ENCODE data around the gene SSTR4. TPM values are rescaled to one million over a fixed set of nuclear protein-coding genes. Genes with fewer than 3 reads are reported as not detected.

The SSTR4 gene
- total and polyA plus RNA-seq, 2 donors from 2014 or later: not detected

- FAIRE-seq (no peak), DNase-seq (no peak)
- no peak overlapping the region for H3K27ac ChIP-seq (ENCODE audit: low read depth in 2 of 2, low read length in 2 of 2)
- intact Hi-C loops (cut with DNase I): no loop called here
- peaks cover 2% of the 10 kb centered on the region for H3K27me3 ChIP-seq (ENCODE audit: control insufficient read depth, insufficient read depth, low read length)
- no peak for TF ChIP-seq CTCF (IDR thresholded peaks at IDR 0.05; ENCODE audit: borderline replicate concordance, extremely low read depth, insufficient read depth)
- no peak overlapping the region for H3K4me3 ChIP-seq (ENCODE audit: low read length in 3 of 3)
- no peaks in the 10 kb centered on the region for H3K4me1 ChIP-seq (ENCODE audit: control insufficient read depth in 2 of 3, insufficient read depth in 2 of 3, low read depth in 1 of 3, low read length in 3 of 3)
- H3K9ac ChIP-seq (ENCODE audit: low read length in 3 of 3): no peak overlapping the region
- no peaks in the 10 kb centered on the region for H3K36me3 ChIP-seq (ENCODE audit: control insufficient read depth in 2 of 3, insufficient read depth in 3 of 3, low read length in 3 of 3)
- no peaks in the 10 kb centered on the region for H3K9me3 ChIP-seq (ENCODE audit: control insufficient read depth in 2 of 3, insufficient read depth in 1 of 3, low read length in 3 of 3)
These were observed 4.2 kb downstream of the SSTR4 start for GRCh38 chr20:23039136-23039875.

GRCh38 chr20:23039885-23040508 is 4.9 kb downstream of the SSTR4 start:
- intact Hi-C loops (cut with DNase I): no loop called here
- FAIRE-seq: no peak

GRCh38 chr20:23042270-23042669 is 7.2 kb downstream of the SSTR4 start:
- intact Hi-C loops (cut with DNase I): no loop called here
- FAIRE-seq: no peak
- Histone ChIP-seq H3K9ac (ENCODE audit: low read length in 3 of 3) (no peak overlapping the region), H3K27me3 (ENCODE audit: control insufficient read depth, insufficient read depth, low read length) (peaks cover 14% of the 10 kb centered on the region), H3K4me1 (ENCODE audit: control insufficient read depth in 2 of 3, insufficient read depth in 2 of 3, low read depth in 1 of 3, low read length in 3 of 3) (no peaks in the 10 kb centered on the region), H3K27ac (ENCODE audit: low read depth in 2 of 2, low read length in 2 of 2) (no peak overlapping the region), H3K36me3 (ENCODE audit: control insufficient read depth in 2 of 3, insufficient read depth in 3 of 3, low read length in 3 of 3) (no peaks in the 10 kb centered on the region), H3K9me3 (ENCODE audit: control insufficient read depth in 2 of 3, insufficient read depth in 1 of 3, low read length in 3 of 3) (no peaks in the 10 kb centered on the region), H3K4me3 (ENCODE audit: low read length in 3 of 3) (no peak overlapping the region)
- TF ChIP-seq CTCF (IDR thresholded peaks at IDR 0.05; ENCODE audit: borderline replicate concordance, extremely low read depth, insufficient read depth): no peak
- no peak for DNase-seq

More at GRCh38 chr20:23039885-23040508, 4.9 kb downstream of the SSTR4 start:
- Histone ChIP-seq H3K27ac (ENCODE audit: low read depth in 2 of 2, low read length in 2 of 2) (no peak overlapping the region), H3K36me3 (ENCODE audit: control insufficient read depth in 2 of 3, insufficient read depth in 3 of 3, low read length in 3 of 3) (no peaks in the 10 kb centered on the region), H3K9ac (ENCODE audit: low read length in 3 of 3) (no peak overlapping the region), H3K4me3 (ENCODE audit: low read length in 3 of 3) (no peak overlapping the region), H3K27me3 (ENCODE audit: control insufficient read depth, insufficient read depth, low read length) (peaks cover 2% of the 10 kb centered on the region), H3K9me3 (ENCODE audit: control insufficient read depth in 2 of 3, insufficient read depth in 1 of 3, low read length in 3 of 3) (no peaks in the 10 kb centered on the region), H3K4me1 (ENCODE audit: control insufficient read depth in 2 of 3, insufficient read depth in 2 of 3, low read depth in 1 of 3, low read length in 3 of 3) (no peaks in the 10 kb centered on the region)
- DNase-seq: no peak
- TF ChIP-seq CTCF (IDR thresholded peaks at IDR 0.05; ENCODE audit: borderline replicate concordance, extremely low read depth, insufficient read depth): no peak
